WTC11 (cell line): ENCODE measurements around the gene MYRF. TPM values are rescaled to one million over a fixed set of nuclear protein-coding genes. Genes with fewer than 3 reads are reported as not detected.
A peak's percentile ranks its signal among the peaks of the same experiment; 100 is the strongest.

Source experiments
- ATAC-seq: fragments of 200-7000 bp; cut with Tn5 transposase; 2 replicates; pipeline ENCODE4 v1.10.0; 2021; ENCODE audit warnings: mild to moderate bottlenecking, moderate library complexity
- CTCF ChIA-PET: fragments of 300-600 bp; sonication (Branson Sonifier 250); formaldehyde crosslinking; loops from one replicate; lab custom pipeline; 2021; ENCODE audit warnings: antibody characterized with exemption; lab: Charles Lee
- POLR2A ChIA-PET: fragments of 350-600 bp; sonication (Branson Sonifier 250); formaldehyde crosslinking; loops from one replicate; lab custom pipeline; 2021; ENCODE audit warnings: antibody characterized with exemption; lab: Charles Lee
- DNase-seq: peaks from one replicate; pipeline ENCODE4 v3.0.0; 2021; ENCODE audit warnings: low spot score
- H3K27ac Mint-ChIP-seq: 2 replicates; pipeline ENCODE4 v1.8.0; 2021; ENCODE audit warnings: mixed read lengths
- H3K27me3 Mint-ChIP-seq: 2 replicates; pipeline ENCODE4 v1.8.0; 2021; ENCODE audit warnings: low read depth, mild to moderate bottlenecking, moderate library complexity, mixed read lengths
- H3K36me3 Mint-ChIP-seq: 2 replicates; pipeline ENCODE4 v1.8.0; 2021; ENCODE audit warnings: mixed read lengths
- H3K4me1 Mint-ChIP-seq: 2 replicates; pipeline ENCODE4 v1.8.0; 2022; ENCODE audit warnings: mixed read lengths
- H3K4me3 Mint-ChIP-seq: 2 replicates; pipeline ENCODE4 v1.8.0; 2021; ENCODE audit warnings: mild to moderate bottlenecking, moderate library complexity, mixed read lengths
- H3K9me3 Mint-ChIP-seq: 2 replicates; pipeline ENCODE4 v1.8.0; 2021; ENCODE audit warnings: mixed read lengths
- ATF1 ChIP-seq: sonication (generic); formaldehyde crosslinking; IDR thresholded peaks from 2 replicates; pipeline ENCODE4 v1.8.1; 2023; ENCODE audit warnings: mild to moderate bottlenecking, moderate library complexity, missing genetic modification reagents
- ETV6 ChIP-seq: sonication (generic); formaldehyde crosslinking; IDR thresholded peaks from 2 replicates; pipeline ENCODE4 v1.8.1; 2022; ENCODE audit warnings: mild to moderate bottlenecking, missing genetic modification reagents
- FOXK1 ChIP-seq: sonication (generic); formaldehyde crosslinking; IDR thresholded peaks from 2 replicates; pipeline ENCODE4 v1.8.0; 2022; ENCODE audit warnings: mild to moderate bottlenecking, moderate library complexity, missing genetic modification reagents
- GABPB1 ChIP-seq: sonication (generic); formaldehyde crosslinking; IDR thresholded peaks from 2 replicates; pipeline ENCODE4 v1.8.1; 2023; ENCODE audit warnings: mild to moderate bottlenecking, missing genetic modification reagents
- NR1H2 ChIP-seq: sonication (generic); formaldehyde crosslinking; IDR thresholded peaks from 2 replicates; pipeline ENCODE4 v1.9.0; 2021; ENCODE audit warnings: mild to moderate bottlenecking, moderate library complexity, missing genetic modification reagents
- NR3C1 ChIP-seq: sonication (generic); formaldehyde crosslinking; conservative IDR thresholded peaks from 2 replicates; pipeline ENCODE4 v1.8.1; 2023; ENCODE audit warnings: low read depth, mild to moderate bottlenecking, missing genetic modification reagents
- SMAD4 ChIP-seq: sonication (generic); formaldehyde crosslinking; IDR thresholded peaks from 2 replicates; pipeline ENCODE4 v1.8.0; 2022; ENCODE audit warnings: mild to moderate bottlenecking, missing genetic modification reagents
- TCF7 ChIP-seq: sonication (generic); formaldehyde crosslinking; IDR thresholded peaks from 2 replicates; pipeline ENCODE4 v1.8.0; 2022; ENCODE audit warnings: mild to moderate bottlenecking, low read depth, missing genetic modification reagents, moderate library complexity
- ZBTB21 ChIP-seq: sonication (generic); formaldehyde crosslinking; IDR thresholded peaks from 2 replicates; pipeline ENCODE4 v1.8.1; 2023; ENCODE audit warnings: mild to moderate bottlenecking, missing genetic modification reagents, borderline replicate concordance
- ZNF317 ChIP-seq: sonication (generic); formaldehyde crosslinking; IDR thresholded peaks from 2 replicates; pipeline ENCODE4 v1.8.1; 2023; ENCODE audit warnings: low read depth, mild to moderate bottlenecking, moderate library complexity, missing genetic modification reagents, borderline replicate concordance
- ZNF416 ChIP-seq: fragments of 250-450 bp; sonication (Bioruptor Pico); IDR thresholded peaks from 2 replicates; pipeline ENCODE4 v1.9.0; 2021; ENCODE audit warnings: mild to moderate bottlenecking, inconsistent platforms
- total RNA-seq: library from RNA; stranded (reverse); gene quantifications from 3 replicates; pipeline ENCODE4 v1.2.3, GENCODE V29; 2021
- TF ChIP-seq, protein P1 (sequence below): fragments of 250-450 bp; sonication (Bioruptor Pico); IDR thresholded peaks from 2 replicates; pipeline ENCODE4 v2.1.2; 2022; ENCODE audit warnings: mild to moderate bottlenecking, moderate library complexity
- TF ChIP-seq, protein P2 (sequence below): sonication (generic); formaldehyde crosslinking; IDR thresholded peaks from 2 replicates; pipeline ENCODE4 v1.8.0; 2023; ENCODE audit warnings: missing genetic modification reagents
- TF ChIP-seq, protein P3 (sequence below): sonication (generic); formaldehyde crosslinking; IDR thresholded peaks from 2 replicates; pipeline ENCODE4 v1.8.0; 2022; ENCODE audit warnings: mild to moderate bottlenecking, missing genetic modification reagents
- TF ChIP-seq, protein P4 (sequence below): fragments of 250-450 bp; sonication (Bioruptor Pico); IDR thresholded peaks from 2 replicates; pipeline ENCODE4 v1.9.0; 2021; ENCODE audit warnings: mild to moderate bottlenecking
- TF ChIP-seq, protein P5 (sequence below): sonication (generic); formaldehyde crosslinking; IDR thresholded peaks from 2 replicates; pipeline ENCODE4 v1.8.0; 2023; ENCODE audit warnings: mild to moderate bottlenecking, missing genetic modification reagents
- TF ChIP-seq, protein P6 (sequence below): sonication (generic); formaldehyde crosslinking; IDR thresholded peaks from 2 replicates; pipeline ENCODE4 v1.8.1; 2023; ENCODE audit warnings: mild to moderate bottlenecking, missing genetic modification reagents, moderate library complexity

The MYRF gene
- total RNA-seq, 1 experiment from 2014 or later, result 5.9 TPM

DNA sequence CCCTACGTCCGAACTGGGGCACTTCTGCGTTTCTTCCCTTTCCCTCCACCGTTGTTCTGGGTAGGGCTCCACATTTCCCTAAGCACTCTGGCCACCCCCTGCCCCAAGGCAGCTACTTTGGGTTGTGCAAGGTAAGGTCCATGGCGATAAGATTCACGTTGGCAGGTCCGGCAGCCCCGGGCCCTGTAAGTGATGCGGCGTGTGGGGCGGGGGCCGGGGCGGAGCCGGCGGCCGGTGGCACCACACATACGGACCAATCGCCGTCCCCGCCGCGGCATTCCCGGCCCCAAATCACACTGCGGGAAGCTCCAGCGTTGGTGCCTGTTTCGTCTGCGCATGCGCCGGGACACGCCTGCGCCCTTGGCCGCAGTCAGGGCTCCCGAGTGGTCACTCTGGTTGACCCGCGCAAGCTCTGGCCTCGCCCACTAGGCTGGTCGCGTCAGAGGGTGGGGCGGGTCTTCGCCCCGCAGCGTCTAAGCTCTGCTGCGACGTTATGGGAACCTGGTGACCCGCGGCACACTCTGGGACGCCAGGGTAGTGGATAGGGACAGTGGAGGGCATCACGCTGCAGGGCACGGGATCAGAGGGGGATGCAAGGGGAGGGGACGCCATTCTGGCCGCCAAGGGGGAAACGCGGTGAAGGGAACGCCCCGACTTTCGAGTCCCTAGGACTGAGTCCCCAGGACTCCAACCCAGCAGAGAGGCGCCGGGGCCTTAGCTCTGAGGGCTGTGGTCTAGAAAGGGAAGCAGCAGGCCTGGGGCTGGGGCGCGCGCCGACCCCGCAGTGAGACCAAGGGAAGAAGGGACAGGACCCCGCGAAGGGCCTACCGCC is 62.7 kb downstream of the MYRF start (continued):
- TF ChIP-seq GABPB1 (CRISPR knock-in tag) (peak; percentile 22; the same call in 1 of the 2 replicates), SMAD4 (CRISPR knock-in tag) (no peak), TCF7 (CRISPR knock-in tag) (no peak; the same call in 1 of the 2 replicates), ZBTB21 (CRISPR knock-in tag) (peak; percentile 71; the same call in 1 of the 2 replicates), FOXK1 (CRISPR knock-in tag) (peak; percentile 64; the same call in 1 of the 2 replicates), ETV6 (CRISPR knock-in tag) (peak; percentile 86), NR1H2 (no peak), ZNF317 (CRISPR knock-in tag) (0 out of 2 replicates have a peak, but pooled peaks have one; percentile 7)
- TF ChIP-seq, protein P1, sequence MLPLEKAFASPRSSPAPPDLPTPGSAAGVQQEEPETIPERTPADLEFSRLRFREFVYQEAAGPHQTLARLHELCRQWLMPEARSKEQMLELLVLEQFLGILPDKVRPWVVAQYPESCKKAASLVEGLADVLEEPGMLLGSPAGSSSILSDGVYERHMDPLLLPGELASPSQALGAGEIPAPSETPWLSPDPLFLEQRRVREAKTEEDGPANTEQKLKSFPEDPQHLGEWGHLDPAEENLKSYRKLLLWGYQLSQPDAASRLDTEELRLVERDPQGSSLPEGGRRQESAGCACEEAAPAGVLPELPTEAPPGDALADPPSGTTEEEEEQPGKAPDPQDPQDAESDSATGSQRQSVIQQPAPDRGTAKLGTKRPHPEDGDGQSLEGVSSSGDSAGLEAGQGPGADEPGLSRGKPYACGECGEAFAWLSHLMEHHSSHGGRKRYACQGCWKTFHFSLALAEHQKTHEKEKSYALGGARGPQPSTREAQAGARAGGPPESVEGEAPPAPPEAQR, result no peak
- TF ChIP-seq, protein P2, sequence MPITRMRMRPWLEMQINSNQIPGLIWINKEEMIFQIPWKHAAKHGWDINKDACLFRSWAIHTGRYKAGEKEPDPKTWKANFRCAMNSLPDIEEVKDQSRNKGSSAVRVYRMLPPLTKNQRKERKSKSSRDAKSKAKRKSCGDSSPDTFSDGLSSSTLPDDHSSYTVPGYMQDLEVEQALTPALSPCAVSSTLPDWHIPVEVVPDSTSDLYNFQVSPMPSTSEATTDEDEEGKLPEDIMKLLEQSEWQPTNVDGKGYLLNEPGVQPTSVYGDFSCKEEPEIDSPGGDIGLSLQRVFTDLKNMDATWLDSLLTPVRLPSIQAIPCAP (CRISPR knock-in tag), result peak; percentile 80
- TF ChIP-seq, protein P3, sequence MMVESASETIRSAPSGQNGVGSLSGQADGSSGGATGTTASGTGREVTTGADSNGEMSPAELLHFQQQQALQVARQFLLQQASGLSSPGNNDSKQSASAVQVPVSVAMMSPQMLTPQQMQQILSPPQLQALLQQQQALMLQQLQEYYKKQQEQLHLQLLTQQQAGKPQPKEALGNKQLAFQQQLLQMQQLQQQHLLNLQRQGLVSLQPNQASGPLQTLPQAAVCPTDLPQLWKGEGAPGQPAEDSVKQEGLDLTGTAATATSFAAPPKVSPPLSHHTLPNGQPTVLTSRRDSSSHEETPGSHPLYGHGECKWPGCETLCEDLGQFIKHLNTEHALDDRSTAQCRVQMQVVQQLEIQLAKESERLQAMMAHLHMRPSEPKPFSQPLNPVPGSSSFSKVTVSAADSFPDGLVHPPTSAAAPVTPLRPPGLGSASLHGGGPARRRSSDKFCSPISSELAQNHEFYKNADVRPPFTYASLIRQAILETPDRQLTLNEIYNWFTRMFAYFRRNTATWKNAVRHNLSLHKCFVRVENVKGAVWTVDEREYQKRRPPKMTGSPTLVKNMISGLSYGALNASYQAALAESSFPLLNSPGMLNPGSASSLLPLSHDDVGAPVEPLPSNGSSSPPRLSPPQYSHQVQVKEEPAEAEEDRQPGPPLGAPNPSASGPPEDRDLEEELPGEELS, result peak; percentile 81; the same call in 1 of the 2 replicates

DNA sequence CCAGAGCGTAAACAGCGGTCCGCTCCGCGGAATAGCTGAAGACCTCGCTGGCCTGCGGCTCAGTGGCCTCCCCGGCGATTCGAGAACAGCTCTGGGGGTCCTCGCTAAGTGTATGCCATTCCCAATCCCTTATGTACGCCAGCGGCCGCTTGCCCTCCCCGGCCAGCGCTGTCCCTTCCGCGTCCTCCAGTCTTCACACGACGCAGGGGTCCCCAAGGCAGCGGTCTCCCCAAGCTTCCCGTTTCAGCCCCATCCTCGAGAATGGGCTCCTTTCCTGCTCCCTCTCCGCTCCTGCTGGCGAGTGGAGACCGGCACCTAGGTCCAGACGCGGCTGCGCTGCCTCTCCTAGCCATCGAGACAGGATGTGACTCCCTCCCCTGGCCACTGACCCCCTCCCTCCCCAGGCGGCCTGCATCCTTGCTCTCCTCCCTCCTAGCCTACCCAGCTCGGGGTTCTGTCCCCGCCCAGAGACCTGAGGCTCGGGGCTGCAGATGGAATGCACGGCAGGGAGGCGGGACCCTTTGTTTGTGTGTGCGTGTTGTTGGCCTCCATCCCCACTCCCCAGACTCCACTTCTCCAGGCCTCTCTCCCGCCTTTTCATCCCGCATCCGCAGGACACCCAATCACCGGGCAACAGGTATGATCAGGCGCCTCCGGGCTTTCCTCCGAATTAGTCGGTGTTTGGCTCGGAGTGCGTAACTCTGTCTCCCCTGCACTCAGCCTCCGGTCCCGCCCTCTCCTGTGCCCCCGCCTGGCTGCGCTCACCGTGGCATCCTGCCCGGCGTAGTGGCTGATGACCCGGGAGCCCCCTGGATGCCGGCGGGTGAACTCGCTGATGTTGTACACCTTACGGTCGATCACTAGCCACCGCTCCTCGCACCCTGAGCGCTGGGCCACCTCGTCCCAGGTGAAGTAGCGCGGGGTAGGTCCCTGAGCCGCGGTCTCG is 63.6 kb downstream of the MYRF start:
- peaks cover 23% of the 10 kb centered on the region for H3K4me1 Mint-ChIP-seq
- H3K9me3 Mint-ChIP-seq, result peaks cover 4% of the 10 kb centered on the region; the same call in 1 of the 2 replicates
- CTCF ChIA-PET, result interaction anchor here (0.5 to 5.8 kb wide), 23 partner anchors 12 to 560 kb away, joined by 3 to 64 read pairs (median 8); partner anchors contain the start of genes FADS2, FEN1 and TMEM258
- ATAC-seq (peak; percentile 35), DNase-seq (peak; percentile 78)
- peaks cover 35% of the 10 kb centered on the region for H3K36me3 Mint-ChIP-seq
- H3K4me3 Mint-ChIP-seq, result peak overlapping the region; percentile 94
- no peaks in the 10 kb centered on the region; the same call in 1 of the 2 replicates for H3K27me3 Mint-ChIP-seq
- H3K27ac Mint-ChIP-seq, result peak overlapping the region; percentile 99
- POLR2A ChIA-PET, result interaction anchor here (0.8 to 3.2 kb wide), 16 partner anchors 10 to 292 kb away, joined by 3 to 66 read pairs (median 4); partner anchors contain the start of genes FADS2, FEN1 and TMEM258
- TF ChIP-seq, protein P4, sequence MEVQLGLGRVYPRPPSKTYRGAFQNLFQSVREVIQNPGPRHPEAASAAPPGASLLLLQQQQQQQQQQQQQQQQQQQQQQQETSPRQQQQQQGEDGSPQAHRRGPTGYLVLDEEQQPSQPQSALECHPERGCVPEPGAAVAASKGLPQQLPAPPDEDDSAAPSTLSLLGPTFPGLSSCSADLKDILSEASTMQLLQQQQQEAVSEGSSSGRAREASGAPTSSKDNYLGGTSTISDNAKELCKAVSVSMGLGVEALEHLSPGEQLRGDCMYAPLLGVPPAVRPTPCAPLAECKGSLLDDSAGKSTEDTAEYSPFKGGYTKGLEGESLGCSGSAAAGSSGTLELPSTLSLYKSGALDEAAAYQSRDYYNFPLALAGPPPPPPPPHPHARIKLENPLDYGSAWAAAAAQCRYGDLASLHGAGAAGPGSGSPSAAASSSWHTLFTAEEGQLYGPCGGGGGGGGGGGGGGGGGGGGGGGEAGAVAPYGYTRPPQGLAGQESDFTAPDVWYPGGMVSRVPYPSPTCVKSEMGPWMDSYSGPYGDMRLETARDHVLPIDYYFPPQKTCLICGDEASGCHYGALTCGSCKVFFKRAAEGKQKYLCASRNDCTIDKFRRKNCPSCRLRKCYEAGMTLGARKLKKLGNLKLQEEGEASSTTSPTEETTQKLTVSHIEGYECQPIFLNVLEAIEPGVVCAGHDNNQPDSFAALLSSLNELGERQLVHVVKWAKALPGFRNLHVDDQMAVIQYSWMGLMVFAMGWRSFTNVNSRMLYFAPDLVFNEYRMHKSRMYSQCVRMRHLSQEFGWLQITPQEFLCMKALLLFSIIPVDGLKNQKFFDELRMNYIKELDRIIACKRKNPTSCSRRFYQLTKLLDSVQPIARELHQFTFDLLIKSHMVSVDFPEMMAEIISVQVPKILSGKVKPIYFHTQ, result no peak
- TF ChIP-seq, protein P5, sequence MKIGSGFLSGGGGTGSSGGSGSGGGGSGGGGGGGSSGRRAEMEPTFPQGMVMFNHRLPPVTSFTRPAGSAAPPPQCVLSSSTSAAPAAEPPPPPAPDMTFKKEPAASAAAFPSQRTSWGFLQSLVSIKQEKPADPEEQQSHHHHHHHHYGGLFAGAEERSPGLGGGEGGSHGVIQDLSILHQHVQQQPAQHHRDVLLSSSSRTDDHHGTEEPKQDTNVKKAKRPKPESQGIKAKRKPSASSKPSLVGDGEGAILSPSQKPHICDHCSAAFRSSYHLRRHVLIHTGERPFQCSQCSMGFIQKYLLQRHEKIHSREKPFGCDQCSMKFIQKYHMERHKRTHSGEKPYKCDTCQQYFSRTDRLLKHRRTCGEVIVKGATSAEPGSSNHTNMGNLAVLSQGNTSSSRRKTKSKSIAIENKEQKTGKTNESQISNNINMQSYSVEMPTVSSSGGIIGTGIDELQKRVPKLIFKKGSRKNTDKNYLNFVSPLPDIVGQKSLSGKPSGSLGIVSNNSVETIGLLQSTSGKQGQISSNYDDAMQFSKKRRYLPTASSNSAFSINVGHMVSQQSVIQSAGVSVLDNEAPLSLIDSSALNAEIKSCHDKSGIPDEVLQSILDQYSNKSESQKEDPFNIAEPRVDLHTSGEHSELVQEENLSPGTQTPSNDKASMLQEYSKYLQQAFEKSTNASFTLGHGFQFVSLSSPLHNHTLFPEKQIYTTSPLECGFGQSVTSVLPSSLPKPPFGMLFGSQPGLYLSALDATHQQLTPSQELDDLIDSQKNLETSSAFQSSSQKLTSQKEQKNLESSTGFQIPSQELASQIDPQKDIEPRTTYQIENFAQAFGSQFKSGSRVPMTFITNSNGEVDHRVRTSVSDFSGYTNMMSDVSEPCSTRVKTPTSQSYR, result 0 out of 2 replicates have a peak, but pooled peaks have one; percentile 45
- TF ChIP-seq ZNF416 (CRISPR knock-in tag) (peak; percentile 32; the same call in 1 of the 2 replicates), NR3C1 (CRISPR knock-in tag) (no peak), ATF1 (CRISPR knock-in tag) (no peak)
- TF ChIP-seq, protein P6, sequence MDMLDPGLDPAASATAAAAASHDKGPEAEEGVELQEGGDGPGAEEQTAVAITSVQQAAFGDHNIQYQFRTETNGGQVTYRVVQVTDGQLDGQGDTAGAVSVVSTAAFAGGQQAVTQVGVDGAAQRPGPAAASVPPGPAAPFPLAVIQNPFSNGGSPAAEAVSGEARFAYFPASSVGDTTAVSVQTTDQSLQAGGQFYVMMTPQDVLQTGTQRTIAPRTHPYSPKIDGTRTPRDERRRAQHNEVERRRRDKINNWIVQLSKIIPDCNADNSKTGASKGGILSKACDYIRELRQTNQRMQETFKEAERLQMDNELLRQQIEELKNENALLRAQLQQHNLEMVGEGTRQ, result peak; percentile 20; the same call in 1 of the 2 replicates
